SK-N-MC (cell line): ENCODE results near the gene PROSER3.

ENCODE experiments used
- EZH2 ChIP-seq: fragments of 200-600 bp; sonication (generic); IDR thresholded peaks from one replicate; pipeline ENCODE4 v1.6.1; 2017; ENCODE audit warnings: antibody characterized with exemption
- POLR2AphosphoS5 ChIP-seq: IDR thresholded peaks from 2 replicates; pipeline ENCODE4 v1.6.1; 2012; ENCODE audit warnings: mild to moderate bottlenecking, low read depth, low read length, borderline replicate concordance

DNA sequence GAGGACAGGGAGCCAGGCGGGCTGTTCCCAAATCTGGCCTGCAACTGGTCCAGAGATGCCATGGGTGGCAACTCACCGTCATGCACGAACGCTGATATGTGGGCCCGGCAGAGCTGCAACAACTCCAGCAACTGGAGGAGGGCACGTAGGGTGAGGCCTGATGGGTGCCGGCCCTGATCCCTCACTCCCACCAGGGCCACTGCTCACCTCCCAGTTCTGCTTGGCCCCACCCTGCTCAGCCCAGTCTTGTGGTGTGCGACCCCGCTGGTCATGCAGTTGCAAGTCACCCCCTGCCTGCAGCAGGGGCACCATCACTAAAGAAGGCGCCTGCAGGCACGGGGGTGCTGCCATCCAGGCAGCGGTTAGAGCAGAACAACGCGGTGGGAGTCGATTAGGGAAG is 34.3 kb downstream of the PROSER3 start:
- TF ChIP-seq EZH2 (no peak), POLR2AphosphoS5 (no peak)
